ENCODE measurements around the gene GGA1. TPM values are rescaled to one million over a fixed set of nuclear protein-coding genes. Genes with fewer than 3 reads are reported as not detected.

Gene GGA1
- 31.3 TPM for polyA plus RNA-seq

GRCh38 chr22:37608477-37609239, at the start of gene GGA1:
Gene GGA1, plus strand, starts transcription at chr22:37608834. Its CDS starts 27 bp downstream, at chr22:37608861.
- Mint-ChIP-seq H3K36me3 (no peaks in the 10 kb centered on the region), H3K27ac (peak within 1 kb of the TSS; percentile 95 to 100 (median 99)), H3K4me1 (peaks cover 16 to 27% (median 20%) of the 10 kb centered on the region in 3 donors), H3K9me3 (no peaks in the 10 kb centered on the region), H3K27me3 (peaks cover 2% of the 10 kb centered on the region), H3K4me3 (peak within 1 kb of the TSS; percentile 89 to 98 (median 94))

- Mint-ChIP-seq H3K4me3 (peak overlapping the region in 1 of 4 donors; percentile 28), H3K27ac (peak overlapping the region in 1 of 3 donors; percentile 19), H3K36me3 (no peaks in the 10 kb centered on the region), H3K4me1 (peaks cover 0 to 7% (median 7%) of the 10 kb centered on the region in 3 donors), H3K27me3 (peaks cover 33% of the 10 kb centered on the region), H3K9me3 (no peaks in the 10 kb centered on the region)
These were observed 49.1 kb upstream of the GGA1 start for GRCh38 chr22:37559521-37559900.

GRCh38 chr22:37559901-37560607, 48.6 kb upstream of the GGA1 start, which contains the start of gene CDC42EP1:
Gene CDC42EP1, plus strand, starts transcription at chr22:37560480. Its CDS starts 5,870 bp downstream, at chr22:37566350.
- Mint-ChIP-seq H3K4me1 (peaks cover 0 to 7% (median 7%) of the 10 kb centered on the region in 3 donors), H3K36me3 (no peaks in the 10 kb centered on the region), H3K9me3 (no peaks in the 10 kb centered on the region), H3K27me3 (peaks cover 33% of the 10 kb centered on the region), H3K4me3 (peak within 1 kb of the TSS in 3 of 4 donors; percentile 31 to 81 (median 34)), H3K27ac (peak within 1 kb of the TSS in 1 of 3 donors; percentile 19)

GRCh38 chr22:37560608-37561211, 47.9 kb upstream of the GGA1 start:
- H3K27ac Mint-ChIP-seq: no peak overlapping the region
- H3K4me3 Mint-ChIP-seq: peak overlapping the region in 2 of 4 donors; percentile 34 to 81
- no peaks in the 10 kb centered on the region for H3K36me3 Mint-ChIP-seq
- H3K4me1 Mint-ChIP-seq: peaks cover 0 to 7% (median 7%) of the 10 kb centered on the region in 3 donors
- H3K27me3 Mint-ChIP-seq: peaks cover 33% of the 10 kb centered on the region
- H3K9me3 Mint-ChIP-seq: no peaks in the 10 kb centered on the region

- Mint-ChIP-seq H3K27me3 (peaks cover 31% of the 10 kb centered on the region), H3K27ac (peak overlapping the region in 1 of 3 donors; percentile 67), H3K9me3 (no peaks in the 10 kb centered on the region), H3K4me3 (peak overlapping the region in 3 of 4 donors; percentile 31 to 81 (median 55)), H3K4me1 (peaks cover 0 to 11% (median 9%) of the 10 kb centered on the region in 3 donors), H3K36me3 (no peaks in the 10 kb centered on the region)
These were observed 47.2 kb upstream of the GGA1 start for GRCh38 chr22:37561212-37562048.

- no peaks in the 10 kb centered on the region for H3K9me3 Mint-ChIP-seq
- H3K4me1 Mint-ChIP-seq: peaks cover 4 to 16% (median 13%) of the 10 kb centered on the region in 3 donors
- peaks cover 29% of the 10 kb centered on the region for H3K27me3 Mint-ChIP-seq
- peak overlapping the region; percentile 17 to 78 (median 47) for H3K4me3 Mint-ChIP-seq
- no peaks in the 10 kb centered on the region for H3K36me3 Mint-ChIP-seq
- H3K27ac Mint-ChIP-seq: peak overlapping the region in 1 of 3 donors; percentile 67
These were observed 46.4 kb upstream of the GGA1 start for GRCh38 chr22:37562049-37562875.

GRCh38 chr22:37563153-37564081, 45.2 kb upstream of the GGA1 start:
- Mint-ChIP-seq H3K27me3 (peaks cover 31% of the 10 kb centered on the region), H3K9me3 (no peaks in the 10 kb centered on the region), H3K4me3 (no peak overlapping the region), H3K4me1 (peaks cover 5 to 19% (median 16%) of the 10 kb centered on the region in 3 donors), H3K36me3 (no peaks in the 10 kb centered on the region), H3K27ac (no peak overlapping the region)

GRCh38 chr22:37564111-37564711, 44.4 kb upstream of the GGA1 start:
- H3K36me3 Mint-ChIP-seq: no peaks in the 10 kb centered on the region
- H3K27ac Mint-ChIP-seq: no peak overlapping the region
- peaks cover 5 to 19% (median 16%) of the 10 kb centered on the region in 3 donors for H3K4me1 Mint-ChIP-seq
- peaks cover 26% of the 10 kb centered on the region for H3K27me3 Mint-ChIP-seq
- no peak overlapping the region for H3K4me3 Mint-ChIP-seq
- H3K9me3 Mint-ChIP-seq: no peaks in the 10 kb centered on the region

GRCh38 chr22:37565830-37566229, 42.8 kb upstream of the GGA1 start:
- peak overlapping the region in 3 of 4 donors; percentile 47 to 70 (median 65) for H3K4me3 Mint-ChIP-seq
- H3K27ac Mint-ChIP-seq: peak overlapping the region in 2 of 3 donors; percentile 85
- peaks cover 26% of the 10 kb centered on the region for H3K27me3 Mint-ChIP-seq
- H3K4me1 Mint-ChIP-seq: peaks cover 5 to 19% (median 16%) of the 10 kb centered on the region in 3 donors
- H3K9me3 Mint-ChIP-seq: no peaks in the 10 kb centered on the region
- H3K36me3 Mint-ChIP-seq: no peaks in the 10 kb centered on the region

- Mint-ChIP-seq H3K4me1 (peaks cover 5 to 18% (median 16%) of the 10 kb centered on the region in 3 donors), H3K27ac (peak overlapping the region in 2 of 3 donors; percentile 85), H3K4me3 (peak overlapping the region in 1 of 4 donors; percentile 79), H3K36me3 (no peaks in the 10 kb centered on the region), H3K27me3 (peaks cover 25% of the 10 kb centered on the region), H3K9me3 (no peaks in the 10 kb centered on the region)
These were observed 42.3 kb upstream of the GGA1 start for GRCh38 chr22:37566329-37566837.

- Mint-ChIP-seq H3K36me3 (no peaks in the 10 kb centered on the region), H3K27me3 (peaks cover 19% of the 10 kb centered on the region), H3K9me3 (no peaks in the 10 kb centered on the region), H3K4me3 (peak overlapping the region; percentile 30 to 86 (median 74)), H3K4me1 (peaks cover 9 to 12% (median 12%) of the 10 kb centered on the region in 3 donors), H3K27ac (peak overlapping the region in 2 of 3 donors; percentile 4 to 44)
These were observed 41.5 kb upstream of the GGA1 start for GRCh38 chr22:37566903-37567798.
